ENCODE measurements around the gene CDH15.
"Not testable (repeated sequence)": the region's sequence is repeated elsewhere in the genome, so short reads cannot be mapped to it uniquely, and the experiment has no call there.

CDH15 gene

GRCh38 chr16:89174055-89174827, 2.7 kb downstream of the CDH15 start:
- DNase-seq = no peak

DNA sequence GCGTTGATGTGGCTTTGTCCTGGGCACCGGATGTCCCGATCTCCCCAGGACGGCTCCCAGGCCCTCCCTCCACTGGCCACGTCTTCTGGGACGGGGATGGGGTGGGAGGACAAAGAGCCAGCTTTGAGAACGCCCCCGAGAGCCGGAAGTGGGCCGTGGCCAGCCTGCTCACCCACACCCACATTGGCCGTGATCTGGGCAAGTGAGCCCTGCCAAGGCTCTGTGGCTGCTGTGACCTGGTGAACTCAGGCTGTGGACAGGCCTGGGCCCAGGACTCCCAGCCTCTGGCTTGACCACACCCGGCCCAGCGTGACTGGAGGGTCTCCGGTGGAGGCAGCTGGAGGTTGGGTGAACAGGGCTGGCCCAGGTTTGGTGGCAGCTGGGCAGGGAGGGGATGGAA, 3.3 kb downstream of the CDH15 start:
- no peak for DNase-seq

- no peak for DNase-seq
Observed at GRCh38 chr16:89175280-89176146, 4.0 kb downstream of the CDH15 start.

DNA sequence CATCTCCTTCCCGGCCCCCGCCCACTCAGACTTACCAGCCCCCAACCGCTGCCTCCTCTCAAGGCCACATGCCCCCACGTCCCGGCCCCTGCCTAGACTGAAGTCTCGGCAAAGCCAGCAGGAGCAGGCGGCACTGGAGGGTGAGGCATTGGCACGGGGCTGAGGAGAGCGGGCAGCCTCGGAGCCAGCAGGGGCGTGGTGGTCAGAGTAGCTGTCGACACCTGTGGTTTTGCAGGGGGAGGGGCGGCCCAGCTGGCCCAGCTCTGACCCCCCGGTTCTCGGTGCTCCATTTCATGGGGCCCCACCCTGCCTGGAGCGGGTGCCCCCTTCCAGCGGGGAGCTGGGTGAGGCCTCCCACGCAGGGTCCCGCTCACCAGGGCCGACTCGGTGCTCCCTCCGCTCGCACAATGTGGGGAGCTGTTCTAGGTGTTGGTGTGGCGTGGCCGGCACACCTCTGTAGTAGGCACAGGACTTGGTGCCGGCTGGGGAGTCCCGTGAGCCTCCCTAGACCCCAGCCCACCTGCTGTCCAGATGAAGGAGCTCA, 4.7 kb downstream of the CDH15 start:
- DNase-seq = no peak

DNA sequence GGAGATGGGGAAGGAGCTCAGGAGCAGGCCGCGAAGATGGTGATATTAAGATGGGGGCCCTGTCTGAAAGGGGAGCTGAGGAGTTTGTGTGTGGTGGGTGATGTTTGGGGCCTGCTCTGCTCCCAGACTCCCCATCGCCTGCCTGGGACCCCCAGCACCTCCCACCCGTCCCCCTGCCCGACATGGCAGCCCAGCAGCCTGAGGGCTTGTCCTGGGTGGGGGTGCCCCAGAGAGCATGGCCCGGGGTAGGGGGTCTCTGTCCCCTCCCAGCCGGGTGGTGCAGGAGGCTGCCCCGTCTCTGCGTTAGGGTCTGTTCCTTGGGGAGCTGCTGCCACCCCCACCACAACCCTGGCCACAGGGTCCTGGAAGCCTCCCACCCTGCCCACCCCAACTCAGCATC, 5.2 kb downstream of the CDH15 start:
- DNase-seq = no peak

DNA sequence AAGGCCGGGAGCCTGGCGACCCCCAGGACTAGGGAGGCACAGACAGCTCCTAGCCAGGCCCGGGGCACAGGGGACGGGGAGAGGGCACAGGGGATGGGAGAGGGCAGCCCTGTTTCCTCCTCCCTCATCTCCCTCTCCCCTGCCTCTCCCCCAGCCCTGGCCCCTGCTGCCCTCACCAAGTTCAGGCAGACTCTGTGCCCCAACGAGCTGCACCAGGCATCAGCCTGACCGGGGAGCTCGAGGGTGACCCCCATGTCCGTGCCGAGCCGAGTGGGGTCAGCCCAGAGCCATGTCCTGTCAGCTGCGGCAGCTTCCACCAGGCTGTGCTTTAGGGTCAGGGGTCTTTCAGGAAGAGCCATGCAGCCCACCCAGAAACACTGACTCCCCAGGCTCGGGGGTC, 6.0 kb downstream of the CDH15 start:
- no peak for DNase-seq

GRCh38 chr16:89178453-89179147, 7.1 kb downstream of the CDH15 start:
- DNase-seq = no peak

DNA sequence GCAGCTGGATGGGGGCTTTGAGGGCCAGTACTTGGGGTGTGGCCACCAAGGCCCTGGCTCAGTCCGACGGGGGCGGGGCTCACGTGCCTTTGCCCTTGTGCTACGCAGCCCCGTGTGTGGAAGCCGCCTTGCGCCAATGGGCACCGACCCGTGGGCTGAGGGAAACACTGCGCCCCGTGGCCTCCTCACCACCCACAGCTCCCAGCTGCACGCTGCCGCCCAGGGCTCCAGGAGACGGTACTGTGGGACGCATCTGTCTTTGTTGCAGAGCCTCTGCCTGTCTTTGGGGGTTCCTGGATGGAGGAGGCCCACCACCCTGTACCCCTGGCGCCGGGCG, 7.6 kb downstream of the CDH15 start:
- DNase-seq = no peak

GRCh38 chr16:89179656-89180315, 8.2 kb downstream of the CDH15 start:
- DNase-seq = no peak

- no peak for DNase-seq
Observed at GRCh38 chr16:89183463-89183862, 11.9 kb downstream of the CDH15 start.

- no peak for DNase-seq
Observed at GRCh38 chr16:89183975-89184676, 12.6 kb downstream of the CDH15 start.

- no peak for DNase-seq
Observed at GRCh38 chr16:89184677-89184932, 13.1 kb downstream of the CDH15 start.

DNA sequence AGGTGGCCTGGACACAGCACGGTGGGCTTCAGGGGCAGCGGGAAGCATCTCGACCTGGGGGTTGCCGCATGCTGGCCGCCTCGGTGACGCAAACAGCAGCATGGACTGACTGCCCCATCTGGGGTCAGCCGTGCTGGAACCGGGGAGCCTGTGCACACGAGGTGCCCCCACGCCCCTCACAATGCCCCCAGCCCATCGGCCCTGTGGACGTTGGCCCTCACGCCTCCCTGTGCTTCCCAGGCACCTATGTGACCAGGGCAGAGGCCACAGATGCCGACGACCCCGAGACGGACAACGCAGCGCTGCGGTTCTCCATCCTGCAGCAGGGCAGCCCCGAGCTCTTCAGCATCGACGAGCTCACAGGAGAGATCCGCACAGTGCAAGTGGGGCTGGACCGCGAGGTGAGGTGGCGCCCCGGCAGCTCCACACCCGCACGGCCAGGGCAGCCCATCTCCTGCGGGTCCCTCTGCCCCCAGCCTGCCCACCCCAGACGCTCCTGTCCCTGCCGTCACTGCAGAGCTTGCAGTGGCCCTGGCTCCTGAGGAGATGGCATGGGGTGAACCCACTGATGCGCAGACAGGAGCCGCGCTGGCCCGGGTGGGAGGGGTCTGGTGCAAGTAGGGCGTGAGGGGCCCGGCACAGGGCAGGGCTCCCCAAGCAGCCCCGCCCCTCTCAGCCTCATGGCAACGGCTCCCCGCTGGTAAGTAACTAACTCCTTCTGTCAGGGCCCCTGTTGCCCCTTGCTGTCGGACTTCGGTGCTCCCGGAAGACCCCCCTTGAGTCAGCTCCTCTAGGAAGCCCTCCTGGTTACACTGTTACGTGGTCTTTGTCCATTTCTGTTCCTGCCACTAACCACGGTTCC, 13.6 kb downstream of the CDH15 start:
- no peak for DNase-seq

- not testable (repeated sequence) for DNase-seq
Observed at GRCh38 chr16:89185887-89186592, 14.5 kb downstream of the CDH15 start.

DNA sequence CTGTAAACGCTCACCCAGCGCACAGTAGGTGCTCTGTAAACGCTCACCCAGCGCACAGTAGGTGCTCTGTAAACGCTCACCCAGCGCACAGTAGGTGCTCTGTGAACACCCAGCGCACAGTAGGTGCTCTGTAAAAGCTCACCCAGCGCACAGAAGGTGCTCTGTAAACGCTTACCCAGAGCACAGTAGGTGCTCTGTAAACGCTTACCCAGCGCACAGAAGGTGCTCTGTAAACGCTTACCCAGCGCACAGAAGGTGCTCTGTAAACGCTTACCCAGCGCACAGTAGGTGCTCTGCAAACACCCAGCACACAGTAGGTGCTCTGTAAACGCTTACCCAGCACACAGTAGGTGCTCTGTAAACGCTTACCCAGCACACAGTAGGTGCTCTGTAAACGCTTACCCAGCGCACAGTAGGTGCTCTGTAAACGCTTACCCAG, 15.1 kb downstream of the CDH15 start:
- DNase-seq = not testable (repeated sequence)

DNA sequence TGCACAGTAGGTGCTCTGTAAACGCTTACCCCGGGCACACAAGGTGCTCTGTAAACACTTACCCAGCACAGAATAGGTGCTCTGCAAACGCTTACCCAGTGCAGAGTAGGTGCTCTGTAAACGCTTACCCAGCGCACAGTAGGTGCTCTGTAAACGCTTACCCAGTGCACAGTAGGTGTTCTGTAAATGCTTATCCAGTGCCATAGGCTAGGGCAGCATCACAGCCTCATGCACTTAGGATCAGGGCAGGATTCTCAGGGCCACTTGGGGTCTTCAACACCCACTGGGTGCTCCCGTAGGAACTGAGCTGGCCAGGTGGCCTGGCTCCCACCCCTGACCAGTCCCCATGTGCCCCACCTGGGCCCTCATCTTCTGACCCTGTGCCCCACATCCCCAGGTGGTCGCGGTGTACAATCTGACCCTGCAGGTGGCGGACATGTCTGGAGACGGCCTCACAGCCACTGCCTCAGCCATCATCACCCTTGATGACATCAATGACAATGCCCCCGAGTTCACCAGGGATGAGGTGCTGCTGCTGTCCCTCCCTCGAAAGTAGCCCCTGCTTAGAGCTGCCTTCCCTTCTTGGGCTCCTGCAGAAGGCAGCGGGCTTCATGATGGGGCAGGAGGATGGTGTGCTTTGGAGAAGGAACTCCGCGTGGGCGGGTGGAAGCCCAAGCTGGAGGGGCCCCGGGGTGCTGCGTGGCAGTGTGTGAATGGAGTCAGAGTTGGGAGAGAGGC, 15.7 kb downstream of the CDH15 start:
- DNase-seq = no peak

DNA sequence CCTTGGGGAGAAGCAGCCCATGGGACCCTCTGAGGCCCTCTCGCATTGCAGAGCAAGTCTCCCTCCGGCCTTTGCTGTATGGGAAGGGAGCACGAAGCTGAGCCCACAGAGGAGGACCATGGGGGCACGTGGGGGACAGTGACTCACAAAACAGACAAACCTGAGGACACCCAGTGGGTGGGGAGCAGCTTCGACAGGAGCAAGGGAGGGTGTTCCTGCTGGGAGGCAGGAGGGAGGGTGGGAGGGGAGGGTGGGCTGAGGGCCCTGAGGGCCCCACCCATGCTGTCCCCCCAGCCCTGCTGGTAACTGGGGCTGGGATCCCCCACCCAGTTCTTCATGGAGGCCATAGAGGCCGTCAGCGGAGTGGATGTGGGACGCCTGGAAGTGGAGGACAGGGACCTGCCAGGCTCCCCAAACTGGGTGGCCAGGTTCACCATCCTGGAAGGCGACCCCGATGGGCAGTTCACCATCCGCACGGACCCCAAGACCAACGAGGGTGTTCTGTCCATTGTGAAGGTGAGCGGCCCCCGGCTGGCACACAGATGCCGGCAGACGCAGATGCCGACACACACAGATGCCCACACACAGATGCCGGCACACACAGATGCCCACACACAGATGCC, 16.3 kb downstream of the CDH15 start:
- no peak for DNase-seq

DNA sequence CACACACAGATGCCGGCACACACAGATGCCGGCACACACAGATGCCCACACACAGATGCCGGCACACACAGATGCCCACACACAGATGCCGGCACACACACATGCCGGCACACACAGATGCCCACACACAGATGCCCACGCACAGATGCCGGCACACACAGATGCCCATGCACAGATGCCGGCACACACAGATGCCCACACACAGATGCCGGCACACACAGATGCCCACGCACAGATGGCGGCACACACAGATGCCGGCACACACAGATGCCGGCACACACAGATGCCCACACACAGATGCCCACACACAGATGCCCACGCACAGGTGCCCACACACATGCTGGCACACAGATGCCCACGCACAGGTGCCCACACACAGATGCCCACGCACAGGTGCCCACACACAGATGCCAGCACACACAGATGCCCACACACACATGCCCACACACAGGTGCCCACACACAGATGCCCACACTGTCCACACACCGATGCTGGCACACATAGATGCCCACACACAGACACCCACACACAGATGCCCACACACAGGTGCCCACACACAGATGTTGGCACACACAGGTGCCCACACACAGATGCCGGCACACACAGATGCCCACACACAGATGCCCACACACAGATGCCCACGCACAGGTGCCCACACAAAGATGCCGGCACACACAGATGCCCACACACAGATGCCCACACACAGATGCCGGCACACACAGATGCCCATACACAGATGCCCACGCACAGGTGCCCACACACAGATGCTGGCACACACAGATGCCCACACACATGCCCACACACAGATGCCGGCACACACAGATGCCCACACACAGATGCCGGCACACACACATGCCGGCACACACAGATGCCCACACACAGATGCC, 17.2 kb downstream of the CDH15 start:
- DNase-seq = not testable (repeated sequence)

Data from NCI-H187 treated with DMSO at 0.1 percent for 48 hours (cell line).